Measurements from ENCODE around the gene CD226. TPM values are rescaled to one million over a fixed set of nuclear protein-coding genes. Genes with fewer than 3 reads are reported as not detected.

The CD226 gene
- total and polyA plus RNA-seq, 2 of the 4 experiments (the other 2 are of a cell fraction), result 0.29 to 1.1 TPM

GRCh38 chr18:69935319-69936190, 12.1 kb downstream of the CD226 start (continued):
- no peak for TF ChIP-seq CEBPB (IDR thresholded peaks at IDR 0.05; ENCODE audit: low read depth, low read length)

GRCh38 chr18:69934601-69935265, 12.9 kb downstream of the CD226 start:
- DNase-seq, result no peak
- WGBS, 2 experiments (ENCODE audit: extremely low coverage in 2 of 2, insufficient read length in 1 of 2), result no CpG with 5 or more reads among the region's 4 CpGs
- H2BK20ac ChIP-seq (ENCODE audit: low read depth, low read length), result no peak overlapping the region
- H2BK120ac ChIP-seq (ENCODE audit: low read depth, low read length), result no peak overlapping the region
- no peak overlapping the region for H3K23ac ChIP-seq (ENCODE audit: low read depth, low read length)
- no peak overlapping the region for H2BK15ac ChIP-seq (ENCODE audit: low read depth, low read length)
- H3K36me3 ChIP-seq (ENCODE audit: control insufficient read depth, insufficient read depth, low read length), result no peaks in the 10 kb centered on the region
- no peaks in the 10 kb centered on the region for H3K9me3 ChIP-seq (ENCODE audit: control insufficient read depth, insufficient read depth, low read length)
- H2BK5ac ChIP-seq (ENCODE audit: low read depth, low read length, poor library complexity, severe bottlenecking), result no peak overlapping the region
- H3K4me2 ChIP-seq (ENCODE audit: low read depth, low read length), result no peak overlapping the region
- ChIA-PET POLR2A (ENCODE audit: unreplicated experiment) (no interaction called here), CTCF (no interaction called here)
- no TSS peak for BruUV-seq (replicated peaks)
- H3K9ac ChIP-seq (ENCODE audit: low read depth, low read length), result no peak overlapping the region
- ATAC-seq (ENCODE audit: low read depth), result no peak
- no peak overlapping the region for H2AK9ac ChIP-seq (replicated peaks; ENCODE audit: low read depth, low read length, poor library complexity)
- no peak overlapping the region for H3K18ac ChIP-seq (ENCODE audit: low read depth, low read length)
- no peak overlapping the region for H4K8ac ChIP-seq (ENCODE audit: low read depth in 2 of 2, low read length in 2 of 2)
- H4K20me1 ChIP-seq (ENCODE audit: insufficient read depth, low read length), result no peaks in the 10 kb centered on the region
- H2AK5ac ChIP-seq (ENCODE audit: low read depth, low read length), result no peak overlapping the region
- peaks cover 3% of the 10 kb centered on the region; the same call in 1 of the 2 replicates for H3K9me1 ChIP-seq (ENCODE audit: insufficient read depth, low read length)
- intact Hi-C loops (cut with micrococcal nuclease), result loop anchor here (10.0 kb wide), 1 partner anchor 60 kb away; no protein-coding TSS in a partner anchor
- no peak overlapping the region for H3K56ac ChIP-seq (ENCODE audit: extremely low read depth, insufficient read depth, low read length)
- H3K4me3 ChIP-seq (ENCODE audit: insufficient read depth, low read depth, low read length), result no peak overlapping the region
- H3K14ac ChIP-seq (replicated peaks; ENCODE audit: low read depth, low read length), result no peak overlapping the region
- H4K5ac ChIP-seq (ENCODE audit: low read depth, low read length), result no peak overlapping the region
- in situ Hi-C loops (cut with MboI; ENCODE audit: low sequenced_read_pairs), result no loop called here
- dilution Hi-C loops (cut with HindIII; ENCODE audit: low sequenced_read_pairs, unreplicated experiment), result no loop called here
- no peak overlapping the region for H2AFZ ChIP-seq (replicated peaks; ENCODE audit: low read length, poor library complexity)
- no peaks in the 10 kb centered on the region for H3K4me1 ChIP-seq (ENCODE audit: control insufficient read depth, insufficient read depth, low read length)
- no peaks in the 10 kb centered on the region for H3K27me3 ChIP-seq (ENCODE audit: control insufficient read depth, insufficient read depth, low read length)
- H3K4ac ChIP-seq (ENCODE audit: low read depth, low read length), result no peak overlapping the region
- H3K79me1 ChIP-seq (ENCODE audit: low read depth in 1 of 2, low read length in 2 of 2), result no peaks in the 10 kb centered on the region
- H4K91ac ChIP-seq (ENCODE audit: insufficient read depth, low read depth, low read length), result no peak overlapping the region
- no peak overlapping the region for H3K27ac ChIP-seq (ENCODE audit: insufficient read depth, low read length)
- TF ChIP-seq SMC3 (IDR thresholded peaks at IDR 0.05; ENCODE audit: low read depth, low read length) (no peak), POLR2A (IDR thresholded peaks at IDR 0.05; ENCODE audit: low read depth, low read length) (no peak), NFE2L2 (IDR thresholded peaks at IDR 0.05; ENCODE audit: low read depth, low read length) (no peak), RAD21 (IDR thresholded peaks at IDR 0.05; ENCODE audit: low read length) (no peak), RFX5 (IDR thresholded peaks at IDR 0.05; ENCODE audit: low read depth, low read length) (no peak), MAZ (IDR thresholded peaks at IDR 0.05; ENCODE audit: borderline replicate concordance, low read depth, low read length) (no peak), MAFK (IDR thresholded peaks at IDR 0.05; ENCODE audit: low read depth, low read length) (no peak), ELK1 (IDR thresholded peaks at IDR 0.05; ENCODE audit: borderline replicate concordance, low read depth, low read length) (no peak), USF2 (IDR thresholded peaks at IDR 0.05; ENCODE audit: low read depth, low read length) (no peak), CEBPB (IDR thresholded peaks at IDR 0.05; ENCODE audit: low read depth, low read length) (no peak), RCOR1 (IDR thresholded peaks at IDR 0.05; ENCODE audit: insufficient replicate concordance, low read length) (no peak), FOS (IDR thresholded peaks at IDR 0.05; ENCODE audit: low read depth, low read length) (no peak), MXI1 (IDR thresholded peaks at IDR 0.05; ENCODE audit: borderline replicate concordance, low read depth, low read length) (no peak), BHLHE40 (IDR thresholded peaks at IDR 0.05; ENCODE audit: low read depth, low read length) (no peak), CHD1 (IDR thresholded peaks at IDR 0.05; ENCODE audit: low read depth, low read length) (no peak)

Data from IMR-90 (cell line).